Vagina (tissue), 2 donors: ENCODE measurements around the gene MTRFR. TPM values are rescaled to one million over a fixed set of nuclear protein-coding genes. Genes with fewer than 3 reads are reported as not detected.
"Not testable (repeated sequence)": the region's sequence is repeated elsewhere in the genome, so short reads cannot be mapped to it uniquely, and the experiment has no call there.

Experiments used
- DNase-seq, 2 donors: peaks; one replicate each; pipeline ENCODE4 v3.0.0-alpha.2; 2017; ENCODE audit errors: extremely low spot score in 2 of 2
- H3K27ac ChIP-seq: fragments of 200-600 bp; sonication (generic); one replicate; pipeline ENCODE4 v1.5.1; 2019
- H3K27me3 ChIP-seq: fragments of 200-600 bp; sonication (generic); one replicate; pipeline ENCODE4 v1.5.1; 2019
- H3K36me3 ChIP-seq, 2 donors: fragments of 200-600 bp; sonication (generic); one replicate each; pipeline ENCODE4 v1.5.1; 2017 to 2019
- H3K4me1 ChIP-seq: fragments of 200-600 bp; sonication (generic); one replicate; pipeline ENCODE4 v1.5.1; 2019
- H3K4me3 ChIP-seq, 2 donors: fragments of 200-600 bp; sonication (generic); 1 replicate in 1 of 2; 2 replicates in 1 of 2; pipeline ENCODE4 v1.5.1; 2016 to 2019
- H3K9me3 ChIP-seq: fragments of 200-600 bp; sonication (generic); one replicate; pipeline ENCODE4 v1.5.1; 2019
- POLR2A ChIP-seq, 2 donors: fragments of 450-650 bp; IDR thresholded peaks; one replicate each; pipeline ENCODE4 v1.6.1; 2017; ENCODE audit warnings: antibody characterized with exemption in 2 of 2, mild to moderate bottlenecking in 2 of 2, moderate library complexity in 2 of 2
- POLR2AphosphoS5 ChIP-seq, 2 donors: sonication (generic); formaldehyde crosslinking; IDR thresholded peaks; one replicate each; pipeline ENCODE4 v1.9.0; 2017; ENCODE audit warnings: antibody characterized with exemption in 2 of 2, mild to moderate bottlenecking in 2 of 2, low read depth in 1 of 2; ENCODE audit not compliant: insufficient read depth in 1 of 2
- intact Hi-C: fragments of 100-400 bp; cut with DNase I; formaldehyde crosslinking; loops from one replicate; pipeline ENCODE4 v1.15.1; 2023
- total RNA-seq: library from RNA; depleted of rRNA; stranded (reverse); fragments of >200 nt; gene quantifications from one replicate; pipeline ENCODE4 v1.2.3, GENCODE V29; 2016
- TF ChIP-seq, protein P1 (sequence below), 3 experiments: fragments of 450-650 bp in 2 of 3; fragments of 200-600 bp in 1 of 3; sonication (generic) in 1 of 3; IDR thresholded peaks; one replicate each; pipeline ENCODE4 v1.5.1; 2017 to 2019; ENCODE audit warnings: antibody characterized with exemption in 3 of 3, mild to moderate bottlenecking in 2 of 3, moderate library complexity in 2 of 3

The MTRFR gene
- 12.8 TPM for total RNA-seq

DNA sequence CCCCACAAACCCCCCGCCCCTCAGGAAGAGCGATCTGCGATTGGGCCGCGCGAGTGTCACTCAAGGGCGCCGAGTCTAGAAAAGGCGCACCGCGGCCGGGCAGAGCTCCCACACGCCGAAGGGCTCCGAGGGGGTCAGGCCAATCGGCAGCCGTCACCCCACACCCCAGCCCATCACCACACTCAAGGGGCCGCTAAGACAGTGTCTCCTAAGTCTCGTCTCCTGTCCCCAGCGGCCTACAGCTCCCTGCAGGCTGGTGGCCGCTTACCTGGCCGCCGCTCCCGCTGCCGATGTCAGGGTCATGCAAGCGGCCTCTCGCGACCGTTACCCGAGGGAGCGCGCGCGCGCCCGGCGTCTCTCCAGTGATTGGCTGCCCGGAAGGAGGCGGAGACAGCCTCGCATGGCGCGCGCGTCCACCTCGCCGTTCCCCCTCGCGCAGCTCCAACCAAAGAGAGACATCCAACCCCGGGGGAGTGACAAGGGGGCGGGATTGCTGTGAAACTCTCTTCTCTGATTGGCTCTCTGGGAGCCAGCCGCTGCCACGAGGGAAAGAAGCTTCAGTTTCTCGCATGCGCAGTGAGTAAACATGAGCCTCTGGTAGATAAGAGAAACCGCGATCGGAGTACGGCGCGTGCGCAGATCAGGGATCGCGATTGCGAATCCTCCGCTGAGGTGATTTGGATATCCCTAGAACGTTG is at the start of gene MTRFR, which contains the start of gene MPHOSPH9:
MTRFR (plus strand) TSS at position 630 of the 698 bp plus-strand sequence. CDS start 20,239 bp downstream, outside the sequence.
MPHOSPH9 (minus strand) TSS at position 335 of the 698 bp plus-strand sequence. CDS start 2,777 bp downstream, outside the sequence.
- Histone ChIP-seq H3K27me3 (no peaks in the 10 kb centered on the region), H3K36me3 (no peaks in the 10 kb centered on the region), H3K4me1 (peaks cover 45% of the 10 kb centered on the region), H3K27ac (peak within 1 kb of the TSS; percentile 94), H3K9me3 (no peaks in the 10 kb centered on the region), H3K4me3 (peak within 1 kb of the TSS; percentile 85 to 99)
- peak; percentile 99 to 100 for DNase-seq
- TF ChIP-seq POLR2AphosphoS5 (IDR thresholded peaks at IDR 0.05; ENCODE audit: insufficient read depth in 1 of 2, low read depth in 1 of 2) (peak; percentile 98 to 99), POLR2A (IDR thresholded peaks at IDR 0.05) (peak; percentile 67 to 95)
- TF ChIP-seq, protein P1, sequence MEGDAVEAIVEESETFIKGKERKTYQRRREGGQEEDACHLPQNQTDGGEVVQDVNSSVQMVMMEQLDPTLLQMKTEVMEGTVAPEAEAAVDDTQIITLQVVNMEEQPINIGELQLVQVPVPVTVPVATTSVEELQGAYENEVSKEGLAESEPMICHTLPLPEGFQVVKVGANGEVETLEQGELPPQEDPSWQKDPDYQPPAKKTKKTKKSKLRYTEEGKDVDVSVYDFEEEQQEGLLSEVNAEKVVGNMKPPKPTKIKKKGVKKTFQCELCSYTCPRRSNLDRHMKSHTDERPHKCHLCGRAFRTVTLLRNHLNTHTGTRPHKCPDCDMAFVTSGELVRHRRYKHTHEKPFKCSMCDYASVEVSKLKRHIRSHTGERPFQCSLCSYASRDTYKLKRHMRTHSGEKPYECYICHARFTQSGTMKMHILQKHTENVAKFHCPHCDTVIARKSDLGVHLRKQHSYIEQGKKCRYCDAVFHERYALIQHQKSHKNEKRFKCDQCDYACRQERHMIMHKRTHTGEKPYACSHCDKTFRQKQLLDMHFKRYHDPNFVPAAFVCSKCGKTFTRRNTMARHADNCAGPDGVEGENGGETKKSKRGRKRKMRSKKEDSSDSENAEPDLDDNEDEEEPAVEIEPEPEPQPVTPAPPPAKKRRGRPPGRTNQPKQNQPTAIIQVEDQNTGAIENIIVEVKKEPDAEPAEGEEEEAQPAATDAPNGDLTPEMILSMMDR (IDR thresholded peaks at IDR 0.05): peak in 1 of 3 experiments; percentile 12
- intact Hi-C loops: loop anchor here (5.0 kb wide), 1 partner anchor 251 kb away; the partner anchor contains the start of gene ARL6IP4

DNA sequence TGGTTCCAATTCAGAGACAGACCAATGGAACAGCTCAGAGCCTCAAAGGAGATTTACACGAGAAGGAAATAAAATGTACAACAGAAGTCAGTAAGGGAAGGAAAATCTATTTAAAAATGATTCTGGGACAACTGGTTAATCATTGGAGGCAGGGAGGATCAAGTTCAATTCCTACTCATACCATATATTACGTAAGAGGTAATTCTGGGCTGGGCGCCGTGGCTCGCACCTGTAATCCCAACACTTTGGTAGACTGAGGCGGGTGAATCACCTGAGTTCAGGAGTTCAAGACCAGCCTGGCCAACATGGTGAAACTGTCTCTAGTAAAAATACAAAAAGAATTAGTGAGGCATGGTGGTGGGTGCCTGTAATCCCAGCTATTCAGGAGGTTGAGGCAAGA is 45.6 kb upstream of the MTRFR start:
- TF ChIP-seq, protein P1 (IDR thresholded peaks at IDR 0.05): no peak
- TF ChIP-seq POLR2A (IDR thresholded peaks at IDR 0.05): no peak
- TF ChIP-seq POLR2AphosphoS5 (IDR thresholded peaks at IDR 0.05; ENCODE audit: insufficient read depth in 1 of 2, low read depth in 1 of 2): no peak
- Histone ChIP-seq H3K27ac (no peak overlapping the region), H3K4me3 (no peak overlapping the region), H3K36me3 (peaks cover 0 to 7% of the 10 kb centered on the region in 2 donors), H3K4me1 (no peaks in the 10 kb centered on the region), H3K9me3 (no peaks in the 10 kb centered on the region), H3K27me3 (no peaks in the 10 kb centered on the region)
- no peak for DNase-seq
- intact Hi-C loops: no loop called here

DNA sequence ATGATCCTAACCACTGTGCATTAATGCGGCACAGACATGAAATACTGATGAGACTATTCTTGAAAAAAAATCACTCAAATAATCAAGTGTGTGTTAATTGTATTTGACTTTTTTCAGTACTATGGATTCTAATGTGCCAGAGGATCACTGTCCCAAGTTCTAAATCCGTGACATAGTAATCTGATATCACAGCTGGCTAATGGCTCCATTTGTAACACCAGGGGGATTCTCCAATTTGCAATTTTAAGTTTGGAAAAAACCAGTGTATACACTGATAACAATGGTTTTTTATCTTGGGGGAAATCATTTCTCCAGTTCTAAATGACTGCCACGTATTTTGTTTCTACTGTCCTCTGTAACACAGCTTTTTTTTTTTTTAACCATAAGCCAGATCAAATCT is 33.3 kb upstream of the MTRFR start:
- DNase-seq: no peak
- H3K4me1 ChIP-seq: no peaks in the 10 kb centered on the region
- intact Hi-C loops: no loop called here
- H3K4me3 ChIP-seq: no peak overlapping the region
- TF ChIP-seq POLR2AphosphoS5 (IDR thresholded peaks at IDR 0.05; ENCODE audit: insufficient read depth in 1 of 2, low read depth in 1 of 2) (no peak), POLR2A (IDR thresholded peaks at IDR 0.05) (no peak)
- TF ChIP-seq, protein P1 (IDR thresholded peaks at IDR 0.05): no peak
- H3K36me3 ChIP-seq: peaks cover 0 to 9% of the 10 kb centered on the region in 2 donors
- H3K9me3 ChIP-seq: no peaks in the 10 kb centered on the region
- no peak overlapping the region for H3K27ac ChIP-seq
- no peaks in the 10 kb centered on the region for H3K27me3 ChIP-seq

DNA sequence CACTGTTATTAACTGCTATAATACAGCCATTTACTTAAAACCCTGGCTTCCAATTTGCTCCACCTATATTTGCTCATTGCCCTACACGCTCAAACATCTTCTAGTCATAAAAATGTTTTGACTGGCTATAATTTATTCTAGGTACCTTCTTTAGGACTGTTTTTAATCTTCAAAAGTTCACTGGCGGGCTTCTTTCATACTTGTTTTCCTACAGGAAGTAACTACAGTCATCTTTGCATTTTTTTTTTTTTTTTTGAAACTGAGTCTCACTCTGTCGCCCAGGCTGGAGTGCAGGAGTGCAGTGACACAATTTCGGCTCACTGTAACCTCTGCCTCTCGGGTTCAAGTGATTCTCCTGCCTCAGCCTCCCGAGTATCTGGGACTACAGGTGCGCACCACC is 32.8 kb upstream of the MTRFR start:
- H3K9me3 ChIP-seq: no peaks in the 10 kb centered on the region
- peaks cover 0 to 9% of the 10 kb centered on the region in 2 donors for H3K36me3 ChIP-seq
- intact Hi-C loops: no loop called here

DNA sequence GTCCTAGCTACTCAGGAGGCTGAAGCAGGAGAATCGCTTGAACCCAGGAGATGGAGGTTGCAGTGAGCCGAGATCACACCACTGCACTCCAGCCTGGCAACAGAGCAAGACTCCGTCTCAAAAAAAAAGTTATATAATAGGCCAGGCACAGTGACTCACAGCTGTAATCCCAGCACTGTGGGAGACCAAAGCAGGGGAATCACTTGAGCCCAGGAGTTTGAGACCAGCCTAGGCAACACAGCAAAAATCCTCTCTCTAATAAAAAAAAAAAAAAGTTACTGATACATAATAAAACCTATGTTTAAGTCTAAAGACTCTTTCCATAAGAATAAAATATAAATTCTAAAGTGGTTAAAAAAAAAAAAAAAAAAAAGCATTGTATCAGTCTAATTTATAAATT is 26.4 kb upstream of the MTRFR start:
- intact Hi-C loops: not testable (repeated sequence)

More for the DNA sequence above, 32.8 kb upstream of the MTRFR start:
- TF ChIP-seq, protein P1 (IDR thresholded peaks at IDR 0.05): no peak
- no peak for TF ChIP-seq POLR2A (IDR thresholded peaks at IDR 0.05)
- TF ChIP-seq POLR2AphosphoS5 (IDR thresholded peaks at IDR 0.05; ENCODE audit: insufficient read depth in 1 of 2, low read depth in 1 of 2): no peak
- Histone ChIP-seq H3K27ac (no peak overlapping the region), H3K27me3 (no peaks in the 10 kb centered on the region), H3K4me3 (no peak overlapping the region), H3K4me1 (no peaks in the 10 kb centered on the region)
- no peak for DNase-seq

DNA sequence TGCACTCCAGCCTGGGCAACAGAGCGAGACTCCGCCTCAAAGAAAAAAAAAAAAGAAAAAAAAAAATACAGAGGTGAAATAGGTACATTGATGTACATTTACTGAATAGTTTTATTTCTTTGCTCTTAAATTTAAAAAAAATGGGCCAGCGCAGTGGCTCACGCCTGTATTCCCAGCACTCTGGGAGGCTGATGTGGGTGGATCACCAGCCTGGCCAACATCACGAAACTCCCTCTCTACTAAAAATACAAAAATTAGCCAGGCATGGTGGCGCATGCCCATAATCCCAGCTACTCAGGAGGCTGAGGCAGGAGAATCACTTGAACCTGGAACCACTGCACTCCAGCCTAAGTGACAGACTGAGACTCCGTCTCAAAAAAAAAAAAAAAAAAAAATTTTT is 25.4 kb upstream of the MTRFR start:
- H3K27ac ChIP-seq, intact Hi-C loops, H3K36me3 ChIP-seq, DNase-seq, H3K27me3 ChIP-seq, H3K4me3 ChIP-seq, H3K9me3 ChIP-seq, H3K4me1 ChIP-seq: not testable (repeated sequence)

More for the DNA sequence above, 26.4 kb upstream of the MTRFR start:
- not testable (repeated sequence) for H3K27me3 ChIP-seq, DNase-seq, H3K36me3 ChIP-seq, H3K9me3 ChIP-seq, H3K4me1 ChIP-seq, H3K27ac ChIP-seq, H3K4me3 ChIP-seq
